ENCODE results near the gene RPL35A.
"Not testable (repeated sequence)": the region's sequence is repeated elsewhere in the genome, so short reads cannot be mapped to it uniquely, and the experiment has no call there.

RPL35A gene

GRCh38 chr3:197949778-197950676, at the start of gene RPL35A:
Gene RPL35A, plus strand, starts transcription at chr3:197950190. Its CDS starts 778 bp downstream, at chr3:197950968.
- DNase-seq (ENCODE audit: low spot score), result peak; percentile 91

- DNase-seq (ENCODE audit: low spot score), result no peak
These were observed 48.4 kb upstream of the RPL35A start for GRCh38 chr3:197901626-197902025.

GRCh38 chr3:197906023-197906849, 43.8 kb upstream of the RPL35A start:
- peak; percentile 94 for DNase-seq (ENCODE audit: low spot score)

- DNase-seq (ENCODE audit: low spot score), result no peak
These were observed 43.2 kb upstream of the RPL35A start for GRCh38 chr3:197906850-197907187.

- peak; percentile 4 for DNase-seq (ENCODE audit: low spot score)
These were observed 42.8 kb upstream of the RPL35A start for GRCh38 chr3:197907196-197907595.

- not testable (repeated sequence) for DNase-seq (ENCODE audit: low spot score)
These were observed 41.4 kb upstream of the RPL35A start for GRCh38 chr3:197908550-197908949.

GRCh38 chr3:197908957-197909701, 40.9 kb upstream of the RPL35A start:
- DNase-seq (ENCODE audit: low spot score), result no peak

GRCh38 chr3:197912741-197913476, 37.1 kb upstream of the RPL35A start:
- peak; percentile 17 for DNase-seq (ENCODE audit: low spot score)

- peak; percentile 14 for DNase-seq (ENCODE audit: low spot score)
These were observed 36.2 kb upstream of the RPL35A start for GRCh38 chr3:197913641-197914380.

- peak; percentile 53 for DNase-seq (ENCODE audit: low spot score)
These were observed 28.3 kb upstream of the RPL35A start for GRCh38 chr3:197921429-197922275.

- DNase-seq (ENCODE audit: low spot score), result no peak
These were observed 23.6 kb upstream of the RPL35A start for GRCh38 chr3:197926418-197926817.

- DNase-seq (ENCODE audit: low spot score), result not testable (repeated sequence)
These were observed 22.4 kb upstream of the RPL35A start for GRCh38 chr3:197927578-197927977.

GRCh38 chr3:197936819-197937384, 13.1 kb upstream of the RPL35A start:
- DNase-seq (ENCODE audit: low spot score), result no peak

GRCh38 chr3:197940745-197941384, 9.1 kb upstream of the RPL35A start:
- DNase-seq (ENCODE audit: low spot score), result no peak

- peak; percentile 64 for DNase-seq (ENCODE audit: low spot score)
These were observed 6.9 kb upstream of the RPL35A start for GRCh38 chr3:197942956-197943556.

- DNase-seq (ENCODE audit: low spot score), result no peak
These were observed 706 bp upstream of the RPL35A start for GRCh38 chr3:197949191-197949777.

GRCh38 chr3:197950677-197951061, 679 bp downstream of the RPL35A start:
- DNase-seq (ENCODE audit: low spot score), result no peak

GRCh38 chr3:197951392-197951990, 1.5 kb downstream of the RPL35A start:
- DNase-seq (ENCODE audit: low spot score), result no peak

Data from activated CD4-positive, alpha-beta T cell treated with anti-CD3 and anti-CD28 coated beads, Interleukin-2, Interleukin-4, amounts not matched to agents 100 ng/mL and 50 ng/mL, durations not matched to agents 16 hours and 8 hours (primary cell).